Mucosa of gallbladder (tissue), 1 donor: ENCODE measurements around the gene SCUBE1. TPM values are rescaled to one million over a fixed set of nuclear protein-coding genes. Genes with fewer than 3 reads are reported as not detected.

ENCODE experiments used
- DNase-seq: peaks from one replicate; pipeline ENCODE4 v3.0.0-alpha.2; 2020; ENCODE audit warnings: low spot score
- total RNA-seq: library from RNA; stranded (reverse); gene quantifications from one replicate; pipeline ENCODE4 v1.2.1, GENCODE V29; 2021
- donor health status: DM: no; HTN: no; CAD: no.

Gene SCUBE1
- total RNA-seq, 1 donor from 2014 or later, result 1.7 TPM

DNA sequence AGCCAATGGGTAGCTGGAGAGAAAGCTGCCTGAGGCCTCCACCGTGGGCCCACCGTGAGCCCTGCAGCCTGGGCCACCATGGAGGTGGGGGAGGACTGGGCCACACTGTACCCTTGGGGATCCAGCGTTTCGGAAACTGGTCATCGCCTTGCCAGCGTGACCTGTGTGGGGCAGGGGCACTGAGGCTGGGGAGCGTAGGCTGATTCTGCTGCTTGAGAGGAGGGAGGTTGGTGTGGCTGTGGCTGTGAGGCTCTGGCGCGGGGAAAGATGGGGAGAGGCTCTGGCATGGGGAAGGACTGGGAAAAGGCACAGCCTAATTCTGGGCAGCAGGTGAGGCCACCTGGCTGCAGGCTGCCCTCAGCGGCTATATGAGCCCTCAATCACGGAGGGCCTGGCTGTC, 143.6 kb downstream of the SCUBE1 start:
- DNase-seq, result no peak

DNA sequence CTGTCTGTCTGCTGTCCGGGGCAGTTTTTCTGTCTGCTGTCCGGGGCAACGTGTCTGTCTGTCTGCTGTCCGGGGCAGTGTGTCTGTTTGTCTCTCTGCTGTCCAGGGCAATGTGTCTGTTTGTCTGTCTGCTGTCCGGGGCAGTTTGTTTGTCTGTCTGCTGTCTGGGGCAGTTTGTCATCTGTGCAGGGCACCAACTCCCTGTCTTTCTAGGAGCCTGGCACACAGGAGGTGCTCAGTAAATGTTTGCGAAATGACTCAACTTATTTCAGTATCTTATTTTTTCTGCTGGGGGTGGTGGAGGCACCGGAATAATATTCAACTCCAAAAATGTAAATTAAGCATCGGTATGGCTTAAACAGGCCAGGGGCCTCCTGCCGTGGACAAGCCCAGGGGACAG, 144.2 kb downstream of the SCUBE1 start:
- DNase-seq, result no peak

DNA sequence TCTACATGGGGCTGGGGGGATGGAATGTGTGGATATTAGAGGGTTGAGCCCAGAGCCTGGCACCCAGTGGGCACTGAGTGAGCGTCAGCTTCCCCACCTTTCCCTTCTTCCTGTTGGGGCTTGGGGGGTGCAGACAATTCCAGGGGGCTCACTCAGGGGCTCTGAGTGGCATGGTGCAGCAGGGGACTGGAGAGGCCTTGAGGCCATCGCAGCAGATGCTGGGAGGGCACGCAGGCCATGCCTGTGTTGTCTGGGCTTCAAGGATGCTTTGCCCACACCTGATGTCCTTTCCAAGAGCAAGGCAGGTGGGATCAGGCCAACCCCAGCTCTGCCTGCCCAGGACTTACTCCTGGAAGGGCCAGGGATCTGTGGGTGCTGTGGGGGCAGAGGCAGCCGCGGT, 145.0 kb downstream of the SCUBE1 start:
- no peak for DNase-seq

DNA sequence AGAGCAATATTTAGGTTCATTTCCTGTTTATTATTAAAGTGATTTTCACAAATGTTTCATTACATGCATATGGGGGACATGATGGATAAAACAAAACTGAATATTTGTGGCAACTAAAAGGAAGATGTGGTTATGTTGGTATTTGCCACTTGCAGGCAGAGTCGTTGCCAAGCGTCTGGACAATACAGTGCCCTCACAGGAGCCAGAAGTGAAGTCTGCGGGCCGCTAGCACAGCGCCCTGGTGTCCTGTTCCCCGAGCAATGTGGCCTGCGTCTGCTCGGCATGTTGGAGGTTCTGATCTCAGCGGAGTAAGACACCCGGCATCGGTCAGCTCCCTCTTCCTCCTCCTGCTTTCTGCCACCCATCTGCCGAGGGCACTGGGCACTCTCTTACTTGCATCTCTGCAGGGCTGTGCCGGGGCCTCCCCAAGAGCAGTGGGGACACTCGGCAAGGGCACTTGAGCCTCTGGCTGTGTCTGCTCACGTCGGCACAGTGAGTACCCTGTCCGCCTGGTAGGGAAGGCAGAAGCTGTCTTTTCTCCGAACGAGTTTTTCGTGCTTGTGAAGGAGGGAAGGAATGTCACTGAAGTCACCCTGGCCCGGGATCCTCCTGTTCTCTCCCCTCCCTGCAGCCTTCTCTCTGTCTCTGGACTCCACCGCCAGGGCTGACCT, 145.8 kb downstream of the SCUBE1 start:
- DNase-seq, result no peak

DNA sequence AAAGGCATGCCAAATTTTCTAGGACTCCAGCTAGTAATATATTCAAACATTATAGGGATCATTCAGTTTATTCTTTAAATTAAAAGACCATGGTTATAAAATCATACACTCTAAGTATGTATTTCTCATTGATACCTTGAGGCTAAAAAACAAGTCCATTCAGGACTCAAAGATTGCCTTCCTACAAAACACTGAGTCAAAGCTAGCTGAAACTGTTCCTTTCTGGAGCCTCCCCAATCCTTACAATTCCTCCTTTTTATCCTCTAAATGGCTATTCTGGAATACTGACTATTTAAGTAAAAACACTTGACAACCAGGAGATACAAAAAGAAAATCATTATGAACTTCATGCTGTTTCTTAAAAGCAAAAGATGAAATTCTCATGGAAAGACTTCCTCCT, 151.3 kb downstream of the SCUBE1 start:
- no peak for DNase-seq

DNA sequence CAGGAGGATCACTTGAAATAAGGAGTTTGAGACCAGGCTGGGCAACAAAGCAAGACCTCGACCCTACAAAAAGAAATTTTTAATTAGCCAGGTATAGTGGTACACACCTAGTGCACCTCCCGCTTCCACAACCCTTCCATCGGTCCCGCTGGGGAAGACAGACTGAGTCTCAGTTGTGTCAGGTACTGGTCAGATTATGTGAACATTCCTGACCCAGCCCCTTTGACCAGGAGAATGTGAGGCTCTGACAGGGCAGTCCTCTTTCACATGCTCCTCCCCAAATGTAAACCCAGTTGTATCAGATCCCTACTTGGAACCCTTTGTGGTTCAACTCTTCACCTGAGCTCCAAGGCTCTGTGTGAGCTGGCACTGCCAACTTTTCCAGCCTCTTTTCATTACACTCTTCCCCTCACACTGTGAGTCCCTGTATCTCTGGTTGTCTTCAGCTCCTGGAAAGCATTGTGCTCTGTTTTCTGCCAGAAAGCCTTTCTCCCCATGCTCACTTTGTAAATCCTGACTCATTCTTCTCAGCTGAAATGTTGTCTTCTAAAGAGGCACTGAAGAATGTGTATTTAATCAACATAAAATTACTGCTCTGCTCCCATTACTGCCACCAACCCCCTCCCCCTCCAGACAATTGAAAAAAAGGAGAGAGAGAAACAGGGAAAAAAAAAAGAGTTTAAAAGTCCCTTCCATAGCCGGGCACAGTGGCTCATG, 154.2 kb downstream of the SCUBE1 start:
- no peak for DNase-seq

DNA sequence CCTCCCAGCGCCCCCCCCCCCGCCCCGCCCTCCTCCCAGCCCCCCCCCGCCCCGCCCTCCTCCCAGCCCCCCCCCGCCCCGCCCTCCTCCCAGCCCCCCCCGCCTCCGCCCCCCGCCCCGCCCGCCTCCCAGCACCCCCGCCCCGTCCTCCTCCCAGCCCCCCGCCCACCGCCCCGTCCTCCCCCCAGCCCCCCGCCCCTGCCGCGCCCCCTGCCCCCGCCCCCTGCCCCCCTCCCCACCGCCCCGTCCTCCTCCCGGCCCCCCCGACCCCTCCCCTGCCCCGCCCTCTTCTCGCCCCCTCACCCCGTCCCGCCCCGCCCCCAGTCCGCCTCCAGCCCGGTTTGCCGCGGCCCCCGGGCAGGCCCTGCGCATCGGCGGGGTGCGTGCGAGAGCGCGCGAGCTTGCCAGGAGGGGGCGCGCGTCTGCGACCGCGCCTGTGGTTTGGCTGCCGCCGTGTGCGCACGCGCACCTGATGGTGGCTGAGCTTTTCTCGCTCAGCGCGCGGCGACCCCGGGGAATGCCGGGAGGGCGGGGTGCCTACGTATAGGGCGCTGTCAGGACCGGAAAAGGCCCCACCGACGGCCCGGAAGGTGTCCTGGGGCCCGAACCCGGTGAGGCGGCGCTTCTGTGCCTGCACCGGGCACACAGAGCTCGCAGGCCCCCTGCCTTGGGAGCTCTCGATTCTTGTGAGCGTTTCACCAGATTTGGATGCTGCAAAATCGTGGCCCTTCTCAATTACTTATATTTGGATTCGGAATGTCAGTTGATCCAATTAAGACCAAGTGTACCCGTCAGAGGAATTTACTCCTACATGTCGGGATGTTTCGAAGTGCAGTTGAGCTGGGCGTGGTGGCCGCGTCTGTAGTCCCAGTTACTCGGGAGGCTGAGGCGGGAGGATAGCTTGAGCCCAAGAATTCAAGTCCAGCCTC, 155.7 kb downstream of the SCUBE1 start:
- peak; percentile 96 for DNase-seq

DNA sequence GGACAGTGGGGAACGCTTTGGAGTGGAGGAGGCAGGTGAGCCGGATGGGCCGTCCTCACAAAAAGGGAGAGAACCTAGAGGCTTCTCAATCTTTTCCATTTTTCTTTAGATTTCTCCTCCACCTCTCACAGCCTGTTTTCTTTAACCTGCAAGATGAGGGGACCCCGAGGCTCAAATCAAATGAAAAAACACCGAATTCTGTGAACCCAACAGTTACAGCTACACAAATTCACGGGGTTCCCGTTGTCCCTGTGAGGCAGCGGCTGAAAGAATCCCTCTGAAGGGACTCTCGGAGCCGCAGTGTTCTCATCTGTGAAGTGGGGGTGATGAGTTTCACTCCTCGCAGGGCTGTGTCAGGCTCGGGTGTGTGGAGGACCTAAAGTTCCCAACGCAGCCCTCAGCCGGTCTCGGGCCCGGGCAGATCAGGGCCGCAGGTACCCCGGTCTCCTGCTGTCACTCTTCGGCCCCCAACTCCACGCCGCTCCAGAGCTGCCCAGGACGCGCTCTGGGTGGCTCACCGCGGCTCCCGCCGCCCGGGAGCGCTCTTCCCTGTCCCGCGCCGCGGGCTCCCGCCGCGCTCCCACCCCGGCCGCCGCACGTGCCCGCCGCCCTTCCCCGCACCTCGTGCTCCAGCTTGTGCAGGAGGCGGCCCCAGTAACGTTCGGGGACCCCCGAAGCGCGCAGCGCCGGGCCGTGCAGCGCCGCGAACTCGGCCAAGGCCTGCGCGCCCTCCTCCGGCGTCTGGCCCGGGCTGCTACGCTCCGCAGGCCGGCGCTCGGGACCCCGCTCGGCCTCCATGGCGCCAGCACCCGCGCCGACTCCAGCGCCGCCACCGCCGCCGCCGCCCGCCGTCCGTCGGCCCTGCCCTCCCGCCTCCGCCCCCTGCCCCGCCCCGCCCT, 156.7 kb downstream of the SCUBE1 start, which contains the start of gene TTLL12:
Gene TTLL12, minus strand, starts transcription at position 863 of the 899 bp plus-strand sequence. Its CDS starts 65 bp downstream, at position 798.
- DNase-seq, result no peak

DNA sequence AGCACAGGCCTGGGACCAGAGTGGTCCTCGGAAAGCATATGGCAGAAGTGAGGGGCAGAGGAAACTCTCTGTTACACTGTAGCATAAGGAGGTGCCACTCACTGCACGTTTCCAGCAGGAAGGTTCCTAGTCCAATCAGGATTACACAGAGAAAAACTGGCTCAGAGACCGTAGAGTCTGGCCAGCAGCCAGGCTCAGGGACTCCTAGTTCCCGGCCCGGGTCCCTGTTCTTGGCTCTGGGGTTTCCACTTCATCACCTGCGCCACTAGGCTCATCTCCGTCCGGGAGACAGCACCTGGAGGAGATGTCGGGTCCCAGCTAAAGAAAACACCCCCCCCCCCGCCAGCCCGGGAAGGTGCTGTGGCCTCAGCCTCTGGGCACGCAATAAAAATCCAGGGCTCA, 157.3 kb downstream of the SCUBE1 start:
- peak; percentile 67 for DNase-seq

DNA sequence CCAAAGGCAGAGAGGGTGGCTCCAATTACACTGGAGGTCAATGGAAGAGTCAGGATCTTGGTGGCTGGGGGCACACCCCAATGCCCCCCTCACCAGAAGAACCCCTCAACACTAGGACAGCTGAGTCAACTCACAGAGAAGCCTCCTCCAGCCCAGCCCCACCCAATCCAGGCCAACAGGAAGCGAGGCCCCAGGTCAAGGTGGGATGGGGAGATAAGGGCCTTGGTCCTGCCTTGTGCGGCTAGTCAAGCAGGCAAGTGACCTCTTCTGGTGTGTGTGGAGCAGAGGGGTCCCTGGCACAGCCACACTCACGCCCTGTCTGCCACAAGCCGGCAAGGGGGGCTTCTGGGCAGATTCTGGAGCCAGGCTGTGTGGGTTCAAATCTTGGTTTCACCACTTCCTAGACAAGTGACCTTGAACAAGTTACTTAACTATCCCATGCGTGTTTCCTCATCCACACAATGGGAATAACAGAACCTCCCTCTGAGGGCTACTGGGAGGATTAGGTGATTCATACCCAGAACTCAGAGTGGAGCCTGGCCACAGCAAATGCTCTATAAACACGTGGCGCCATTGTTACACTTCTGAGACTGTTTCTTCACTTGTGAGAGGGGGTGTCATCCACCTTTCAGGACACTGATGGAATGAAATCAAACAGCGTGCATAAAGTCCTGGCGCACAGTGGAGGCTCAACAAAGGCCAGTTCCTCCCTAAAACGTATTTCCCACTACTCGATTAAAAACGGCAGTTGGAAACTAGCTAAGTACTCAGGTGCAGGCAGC, 159.5 kb downstream of the SCUBE1 start:
- no peak for DNase-seq

DNA sequence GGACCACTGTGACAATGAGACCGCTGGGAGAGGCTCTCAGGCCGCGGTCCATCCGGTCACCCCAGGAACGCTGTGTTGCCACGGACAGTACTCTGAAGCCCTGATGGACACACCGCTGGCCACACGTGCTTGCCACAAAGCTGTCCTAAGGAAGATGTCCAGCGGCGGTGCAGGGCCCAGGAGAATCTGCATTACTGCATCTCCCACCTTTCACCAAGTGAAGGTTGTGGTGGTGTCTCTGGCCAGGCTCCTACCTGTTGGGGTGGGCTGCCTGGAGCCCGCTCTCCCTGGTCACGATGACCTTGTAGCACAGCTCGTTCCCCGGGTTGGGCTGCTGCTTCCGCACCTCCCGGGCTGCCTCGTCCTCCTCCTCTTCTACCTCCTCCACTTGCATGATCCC, 160.4 kb downstream of the SCUBE1 start:
- no peak for DNase-seq

DNA sequence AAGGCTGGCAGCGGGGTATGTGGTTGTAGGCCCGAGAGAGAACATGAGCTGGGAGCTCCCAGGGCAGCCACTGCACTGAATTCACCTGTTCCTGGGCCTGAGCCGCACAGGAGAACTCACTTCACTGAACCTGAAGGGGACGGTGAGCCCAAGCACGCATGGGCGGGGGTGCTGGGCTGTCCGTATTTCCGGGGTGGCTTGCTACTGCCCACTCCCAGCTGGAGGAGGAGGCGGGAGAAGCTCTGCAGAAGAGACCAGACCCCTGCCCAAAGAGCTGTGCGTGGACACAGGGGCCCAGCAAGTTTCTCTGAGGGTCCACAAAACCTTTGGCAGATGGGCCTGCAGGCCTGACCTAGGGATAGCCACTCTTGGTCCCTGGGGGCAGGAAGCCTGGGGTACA, 161.1 kb downstream of the SCUBE1 start:
- no peak for DNase-seq

DNA sequence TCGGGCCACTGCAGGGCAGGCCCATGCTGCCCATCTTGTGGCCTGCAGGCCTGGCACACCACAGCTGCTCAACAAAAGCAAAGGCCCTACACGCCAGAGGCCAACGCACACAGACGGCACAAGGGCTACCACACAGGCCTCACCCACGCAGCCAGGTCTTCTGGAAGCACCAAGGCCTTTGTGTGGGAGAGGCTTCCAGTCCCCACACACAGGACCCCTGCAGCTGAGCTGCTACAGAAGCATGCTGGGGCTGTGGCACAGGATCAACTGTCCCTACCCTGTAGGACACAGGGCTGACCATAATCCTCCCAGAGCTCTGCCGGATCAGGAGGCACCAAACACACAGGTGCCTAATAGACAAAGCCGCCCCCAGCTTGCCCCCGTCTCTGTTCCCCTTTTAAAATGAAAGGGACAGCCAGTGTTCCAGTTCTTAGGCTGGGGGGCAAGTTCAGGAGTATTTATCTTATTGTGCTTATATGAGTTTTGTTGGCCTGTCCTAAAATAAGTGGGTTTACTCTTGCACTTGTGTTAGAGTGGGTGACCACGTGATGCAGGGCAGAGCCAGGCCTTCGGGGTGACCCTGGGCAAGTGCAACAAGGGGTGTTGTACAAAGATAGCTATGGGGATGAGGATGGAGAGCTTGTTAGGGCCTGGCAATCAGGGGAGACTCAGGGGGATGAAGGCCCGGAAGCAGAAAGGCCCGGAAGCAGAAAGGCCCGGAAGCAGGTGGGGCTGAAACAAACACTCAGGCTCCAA, 161.7 kb downstream of the SCUBE1 start:
- DNase-seq, result no peak

DNA sequence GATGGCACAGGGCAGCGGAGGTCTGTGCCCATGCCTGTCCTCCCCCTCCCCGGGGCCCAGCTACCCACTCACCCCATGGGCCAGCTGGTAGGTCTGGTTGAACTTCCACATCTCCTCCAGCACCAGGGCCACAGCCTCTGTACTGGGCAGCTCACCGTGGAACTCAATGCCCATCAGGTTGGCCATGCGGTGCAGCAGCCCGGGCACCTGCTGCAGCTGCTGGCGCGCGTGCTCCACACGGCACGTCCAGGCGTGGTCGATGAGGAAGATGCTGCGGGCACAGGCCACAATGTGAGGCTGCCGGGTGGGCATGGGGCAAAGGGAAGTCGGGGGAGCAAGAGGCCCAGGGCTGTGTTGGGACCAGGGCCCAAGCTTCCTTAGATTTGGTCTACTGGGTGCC, 162.5 kb downstream of the SCUBE1 start:
- DNase-seq, result no peak

DNA sequence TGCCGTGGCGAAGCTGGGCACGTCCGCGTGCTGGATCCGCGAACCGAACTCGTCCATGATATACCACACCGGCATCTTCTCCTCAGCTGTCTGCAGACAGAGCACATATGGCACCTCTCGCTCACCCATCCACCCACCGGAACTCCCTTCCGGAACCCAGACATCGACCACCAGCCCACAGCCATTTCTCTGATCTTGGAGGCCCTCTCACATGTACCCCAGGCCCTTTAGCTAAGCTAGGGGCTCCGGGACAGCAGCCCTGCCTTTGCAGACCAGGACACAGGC, 163.3 kb downstream of the SCUBE1 start:
- DNase-seq, result no peak

DNA sequence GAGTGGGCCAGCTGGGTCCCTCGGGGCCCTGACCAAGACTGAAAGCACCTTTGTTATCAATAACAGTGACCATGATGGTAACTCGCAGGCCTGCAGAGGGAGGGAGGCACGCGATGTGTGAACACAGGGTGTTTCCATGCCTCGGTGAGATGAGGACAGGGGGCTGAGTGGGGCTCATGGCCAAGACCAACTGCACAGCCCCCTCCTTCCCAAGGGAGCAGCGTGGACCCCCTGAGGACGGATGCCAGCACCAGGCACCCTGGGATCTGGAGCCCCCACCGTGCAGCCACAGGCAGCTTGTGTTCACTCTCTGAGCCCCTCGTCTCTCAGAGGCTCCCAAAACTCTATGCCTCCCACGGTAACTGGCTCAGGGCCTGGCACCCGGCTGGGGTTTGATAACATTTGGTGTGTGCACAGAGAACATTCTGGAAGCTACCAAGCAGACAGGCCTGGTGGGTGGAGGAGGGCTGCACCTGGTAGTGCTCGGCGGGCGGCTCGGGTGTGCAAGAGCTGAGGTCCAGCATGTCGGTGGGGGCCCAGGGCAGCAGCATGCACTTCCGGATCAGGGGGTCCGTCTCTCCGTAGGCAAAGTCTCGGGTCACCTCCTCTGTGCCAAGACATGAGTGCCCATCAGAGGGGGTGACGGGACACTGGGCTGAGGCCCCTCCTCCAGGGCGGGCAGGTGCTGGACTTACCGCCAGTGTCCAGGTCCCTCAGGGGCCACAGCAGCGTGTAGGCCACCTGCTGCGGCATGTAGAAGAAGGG, 163.8 kb downstream of the SCUBE1 start:
- no peak for DNase-seq

DNA sequence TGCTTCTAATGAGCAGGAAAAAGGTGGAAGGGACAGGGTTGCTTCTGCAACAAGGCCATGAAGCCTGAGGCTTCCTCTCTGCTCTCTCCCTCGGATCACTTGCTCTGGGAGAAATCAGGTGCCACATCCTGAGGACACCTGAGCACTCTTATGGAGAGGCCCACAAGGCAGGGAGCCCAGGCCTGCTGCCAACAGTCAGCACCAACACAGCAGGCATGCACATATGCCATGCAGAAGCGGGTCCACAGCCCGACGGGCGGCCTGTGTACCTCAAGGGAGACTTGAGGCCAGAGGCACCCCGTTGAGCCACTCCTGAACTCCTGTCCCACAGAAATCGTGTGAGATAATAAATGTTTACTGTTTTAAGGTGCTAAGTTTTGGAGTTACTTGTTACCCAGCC, 165.7 kb downstream of the SCUBE1 start:
- no peak for DNase-seq

DNA sequence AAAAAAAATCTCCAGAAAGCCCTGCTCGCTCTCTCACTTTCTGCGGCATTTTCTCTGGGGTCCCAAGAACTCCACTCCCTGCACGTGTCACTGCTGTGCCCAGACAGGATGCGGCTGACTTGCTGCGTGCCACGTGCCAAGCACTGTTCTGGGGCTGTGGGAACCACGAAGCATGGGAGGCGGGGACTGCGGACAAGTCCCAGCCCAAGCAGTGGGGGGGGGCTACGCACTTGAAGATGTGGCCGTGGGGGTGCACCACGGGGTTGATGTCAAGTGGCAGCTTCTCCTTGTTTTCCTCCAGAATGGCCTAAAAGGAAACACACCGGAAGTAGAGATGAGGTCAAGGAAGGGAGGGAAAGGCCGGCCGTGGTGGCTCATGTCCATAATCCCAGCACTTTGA, 167.1 kb downstream of the SCUBE1 start:
- DNase-seq, result no peak

DNA sequence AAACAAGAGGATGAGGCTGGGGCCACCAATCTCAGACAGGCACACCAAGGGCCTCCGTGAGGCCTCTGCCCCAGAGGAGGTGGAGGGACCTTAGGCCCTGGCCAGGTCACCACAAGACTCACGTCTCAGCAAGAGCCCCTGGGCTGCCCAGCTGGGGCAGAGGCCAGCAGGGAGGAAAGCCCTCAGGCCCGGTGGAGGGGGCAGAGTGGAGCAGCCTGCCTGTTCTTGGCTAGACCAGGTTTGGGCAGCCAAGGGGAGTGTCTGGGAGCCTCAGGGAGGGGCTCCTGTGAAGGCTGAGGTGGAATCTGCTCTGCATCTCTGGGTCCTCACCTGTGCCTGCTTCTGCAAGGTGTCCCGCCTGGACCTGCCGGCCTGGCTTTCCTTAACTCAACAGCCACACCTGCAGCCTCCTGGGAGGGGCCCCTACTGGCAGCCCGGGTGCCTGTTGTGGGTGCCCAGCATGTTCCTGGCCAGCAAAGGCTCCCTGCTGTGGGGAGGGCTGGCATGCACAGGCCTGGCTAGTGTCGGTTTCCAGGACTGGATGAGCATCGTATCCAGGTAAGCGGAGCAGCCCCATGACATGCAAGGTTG, 168.1 kb downstream of the SCUBE1 start:
- DNase-seq, result no peak
